Gastrocnemius medialis (tissue), 4 donors: ENCODE measurements around the gene DLG1.

Experiments used
- POLR2A ChIP-seq, 2 donors: fragments of 450-650 bp; IDR thresholded peaks; one replicate each; pipeline ENCODE4 v1.6.1; 2017; ENCODE audit warnings: antibody characterized with exemption in 2 of 2, mild to moderate bottlenecking in 2 of 2, moderate library complexity in 2 of 2
- TF ChIP-seq, protein P1 (sequence below), 5 experiments: fragments of 450-650 bp in 3 of 5; fragments of 200-600 bp in 2 of 5; sonication (generic) in 2 of 5; IDR thresholded peaks in 4 of 5; conservative IDR thresholded peaks in 1 of 5; 1 replicate in 4 of 5; 2 replicates in 1 of 5; pipeline ENCODE4 v1.5.1; 2016 to 2019; ENCODE audit warnings: antibody characterized with exemption in 5 of 5, mild to moderate bottlenecking in 3 of 5, moderate library complexity in 3 of 5

DNA sequence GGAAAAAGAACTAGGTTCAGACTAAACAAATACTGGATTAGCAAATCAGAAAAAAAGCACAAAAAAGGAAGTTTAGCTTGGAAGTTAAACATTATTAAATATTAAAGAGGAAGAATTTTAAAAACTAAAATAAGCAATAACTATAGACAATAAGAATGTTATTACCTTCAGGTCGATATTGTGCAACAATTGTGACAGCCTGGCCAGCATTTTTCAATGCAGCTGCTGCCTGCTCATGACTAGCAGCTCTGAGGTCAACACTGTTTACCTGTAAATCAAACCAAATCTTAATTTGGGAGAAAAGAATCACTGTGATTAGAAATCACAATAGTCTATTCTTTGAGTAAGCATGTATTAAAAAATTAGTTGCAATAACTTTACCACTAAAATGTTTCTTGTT, 193.7 kb downstream of the DLG1 start:
- TF ChIP-seq, protein P1, sequence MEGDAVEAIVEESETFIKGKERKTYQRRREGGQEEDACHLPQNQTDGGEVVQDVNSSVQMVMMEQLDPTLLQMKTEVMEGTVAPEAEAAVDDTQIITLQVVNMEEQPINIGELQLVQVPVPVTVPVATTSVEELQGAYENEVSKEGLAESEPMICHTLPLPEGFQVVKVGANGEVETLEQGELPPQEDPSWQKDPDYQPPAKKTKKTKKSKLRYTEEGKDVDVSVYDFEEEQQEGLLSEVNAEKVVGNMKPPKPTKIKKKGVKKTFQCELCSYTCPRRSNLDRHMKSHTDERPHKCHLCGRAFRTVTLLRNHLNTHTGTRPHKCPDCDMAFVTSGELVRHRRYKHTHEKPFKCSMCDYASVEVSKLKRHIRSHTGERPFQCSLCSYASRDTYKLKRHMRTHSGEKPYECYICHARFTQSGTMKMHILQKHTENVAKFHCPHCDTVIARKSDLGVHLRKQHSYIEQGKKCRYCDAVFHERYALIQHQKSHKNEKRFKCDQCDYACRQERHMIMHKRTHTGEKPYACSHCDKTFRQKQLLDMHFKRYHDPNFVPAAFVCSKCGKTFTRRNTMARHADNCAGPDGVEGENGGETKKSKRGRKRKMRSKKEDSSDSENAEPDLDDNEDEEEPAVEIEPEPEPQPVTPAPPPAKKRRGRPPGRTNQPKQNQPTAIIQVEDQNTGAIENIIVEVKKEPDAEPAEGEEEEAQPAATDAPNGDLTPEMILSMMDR (IDR thresholded peaks at IDR 0.05 in 4 of 5, conservative IDR thresholded peaks at IDR 0.05 in 1 of 5), result no peak
- no peak for TF ChIP-seq POLR2A (IDR thresholded peaks at IDR 0.05)
